Measurements from ENCODE around the gene LOXL3.

Gene LOXL3

GRCh38 chr2:74531666-74532065 lies 22.1 kb downstream of the LOXL3 start:
- DNase-seq (ENCODE audit: extremely low read depth, insufficient read length) = no peak
- Histone ChIP-seq H3K4me3 (replicated peaks; ENCODE audit: low read depth, low read length) (peak overlapping the region; percentile 97), H3K36me3 (ENCODE audit: control insufficient read depth, insufficient read depth, low read length) (peaks cover 35% of the 10 kb centered on the region), H3K27me3 (replicated peaks; ENCODE audit: control insufficient read depth, insufficient read depth, low read length) (no peaks in the 10 kb centered on the region)
- TF ChIP-seq CTCF (IDR thresholded peaks at IDR 0.05; ENCODE audit: insufficient read depth, low read length, poor library complexity, severe bottlenecking) = no peak

- DNase-seq (ENCODE audit: extremely low read depth, insufficient read length) = peak; percentile 77
- Histone ChIP-seq H3K27me3 (replicated peaks; ENCODE audit: control insufficient read depth, insufficient read depth, low read length) (no peaks in the 10 kb centered on the region), H3K36me3 (ENCODE audit: control insufficient read depth, insufficient read depth, low read length) (peaks cover 34% of the 10 kb centered on the region), H3K4me3 (replicated peaks; ENCODE audit: low read depth, low read length) (peak overlapping the region; percentile 97)
- no peak for TF ChIP-seq CTCF (IDR thresholded peaks at IDR 0.05; ENCODE audit: insufficient read depth, low read length, poor library complexity, severe bottlenecking)
These were observed 23.2 kb downstream of the LOXL3 start for GRCh38 chr2:74530239-74531187.

- no peak for TF ChIP-seq CTCF (IDR thresholded peaks at IDR 0.05; ENCODE audit: insufficient read depth, low read length, poor library complexity, severe bottlenecking)
These were observed 24.1 kb downstream of the LOXL3 start, which contains the start of the genes AUP1 and HTRA2 for GRCh38 chr2:74529357-74530238. TSS of gene AUP1 (minus strand) at chr2:74529706. CDS start at chr2:74529629, 77 bp downstream. TSS of gene HTRA2 (plus strand) at chr2:74529933. CDS start at chr2:74530007, 74 bp downstream.

GRCh38 chr2:74528600-74529356 lies 25.0 kb downstream of the LOXL3 start:
- Histone ChIP-seq H3K27me3 (replicated peaks; ENCODE audit: control insufficient read depth, insufficient read depth, low read length) (no peaks in the 10 kb centered on the region), H3K36me3 (ENCODE audit: control insufficient read depth, insufficient read depth, low read length) (peaks cover 25% of the 10 kb centered on the region), H3K4me3 (replicated peaks; ENCODE audit: low read depth, low read length) (peak overlapping the region; percentile 97)
- no peak for DNase-seq (ENCODE audit: extremely low read depth, insufficient read length)
- no peak for TF ChIP-seq CTCF (IDR thresholded peaks at IDR 0.05; ENCODE audit: insufficient read depth, low read length, poor library complexity, severe bottlenecking)

More at GRCh38 chr2:74529357-74530238, 24.1 kb downstream of the LOXL3 start, which contains the start of the genes AUP1 and HTRA2:
- peak; percentile 99 for DNase-seq (ENCODE audit: extremely low read depth, insufficient read length)
- Histone ChIP-seq H3K4me3 (replicated peaks; ENCODE audit: low read depth, low read length) (peak within 1 kb of the TSS; percentile 97), H3K36me3 (ENCODE audit: control insufficient read depth, insufficient read depth, low read length) (peaks cover 32% of the 10 kb centered on the region), H3K27me3 (replicated peaks; ENCODE audit: control insufficient read depth, insufficient read depth, low read length) (no peaks in the 10 kb centered on the region)

GRCh38 chr2:74527741-74528140 lies 26.0 kb downstream of the LOXL3 start:
- TF ChIP-seq CTCF (IDR thresholded peaks at IDR 0.05; ENCODE audit: insufficient read depth, low read length, poor library complexity, severe bottlenecking) = no peak
- DNase-seq (ENCODE audit: extremely low read depth, insufficient read length) = no peak
- no peak overlapping the region; the same call in 1 of the 2 replicates for H3K4me3 ChIP-seq (replicated peaks; ENCODE audit: low read depth, low read length)
- no peaks in the 10 kb centered on the region for H3K27me3 ChIP-seq (replicated peaks; ENCODE audit: control insufficient read depth, insufficient read depth, low read length)
- peaks cover 21% of the 10 kb centered on the region for H3K36me3 ChIP-seq (ENCODE audit: control insufficient read depth, insufficient read depth, low read length)
